K562 (cell line): ENCODE data around the gene PHTF2. TPM values are rescaled to one million over a fixed set of nuclear protein-coding genes. Genes with fewer than 3 reads are reported as not detected.
A peak's percentile ranks its signal among the peaks of the same experiment; 100 is the strongest.

ENCODE experiments used
- CBX8 ChIP-seq: fragments of 200-600 bp; sonication (generic); IDR thresholded peaks from 2 replicates; pipeline ENCODE4 v1.6.1; 2012; ENCODE audit warnings: borderline replicate concordance, mixed run types, low read depth, mild to moderate bottlenecking, moderate library complexity, mixed read lengths, low read length, control low read depth, inconsistent platforms; ENCODE audit not compliant: poor library complexity, severe bottlenecking; ENCODE audit errors: extremely low read depth
- CLOCK ChIP-seq: fragments of 250-450 bp; sonication (Bioruptor Pico); IDR thresholded peaks from 2 replicates; pipeline ENCODE4 v1.4.0; 2020; ENCODE audit warnings: mild to moderate bottlenecking, moderate library complexity, borderline replicate concordance
- CUX1 ChIP-seq: fragments of 200-800 bp; sonication (Bioruptor generic); IDR thresholded peaks from 2 replicates; pipeline ENCODE4 v1.6.1; 2016; ENCODE audit warnings: missing genetic modification characterization, missing compliant biosample characterization
- HBP1 ChIP-seq: fragments of 450-650 bp; formaldehyde crosslinking; IDR thresholded peaks from 2 replicates; pipeline ENCODE4 v1.4.0; 2022; ENCODE audit warnings: missing genetic modification characterization
- MTA3 ChIP-seq: fragments of 450-650 bp; formaldehyde crosslinking; IDR thresholded peaks from 2 replicates; pipeline ENCODE4 v1.6.1; 2017; ENCODE audit warnings: mild to moderate bottlenecking, borderline replicate concordance
- PHF21A ChIP-seq: fragments of 450-650 bp; IDR thresholded peaks from 2 replicates; pipeline ENCODE4 v1.6.1; 2017; ENCODE audit warnings: low read depth, borderline replicate concordance
- PHF8 ChIP-seq: fragments of 200-600 bp; sonication (generic); IDR thresholded peaks from 2 replicates; pipeline ENCODE4 v1.6.1; 2012; ENCODE audit warnings: mixed run types, mild to moderate bottlenecking, inconsistent platforms, low read length, moderate library complexity, borderline replicate concordance
- SMARCA4 ChIP-seq: fragments of 450-650 bp; IDR thresholded peaks from 2 replicates; pipeline ENCODE4 v1.6.1; 2016
- TCF7L2 ChIP-seq: fragments of 150-350 bp; IDR thresholded peaks from 2 replicates; pipeline ENCODE4 v1.6.1; 2016; ENCODE audit warnings: low read depth, mild to moderate bottlenecking, low read length, moderate library complexity
- ZBTB33 ChIP-seq: sonication (generic); formaldehyde crosslinking; IDR thresholded peaks from 2 replicates; pipeline ENCODE4 v1.8.1; 2023; ENCODE audit warnings: mild to moderate bottlenecking, missing genetic modification reagents
- ZFX ChIP-seq: sonication (generic); formaldehyde crosslinking; IDR thresholded peaks from 2 replicates; pipeline ENCODE4 v1.8.0; 2022; ENCODE audit warnings: mild to moderate bottlenecking, missing genetic modification reagents, moderate library complexity
- ZNF253 ChIP-seq: fragments of 250-450 bp; sonication (Bioruptor Pico); conservative IDR thresholded peaks from 2 replicates; pipeline ENCODE4 v1.6.1; 2021; ENCODE audit warnings: mild to moderate bottlenecking
- ZNF431 ChIP-seq: sonication (generic); formaldehyde crosslinking; IDR thresholded peaks from 2 replicates; pipeline ENCODE4 v1.8.0; 2022; ENCODE audit warnings: mild to moderate bottlenecking, missing genetic modification reagents
- ZNF644 ChIP-seq: fragments of 200-800 bp; sonication (Bioruptor generic); IDR thresholded peaks from 2 replicates; pipeline ENCODE4 v1.6.1; 2016; ENCODE audit warnings: low read depth, missing genetic modification characterization, missing compliant biosample characterization
- ZSCAN32 ChIP-seq: fragments of 450-650 bp; formaldehyde crosslinking; IDR thresholded peaks from 2 replicates; pipeline ENCODE4 v1.4.0; 2020; ENCODE audit warnings: mild to moderate bottlenecking, moderate library complexity
- polyA plus RNA-seq, 8 experiments: library from polyadenylated mRNA; depleted of rRNA in 4 of 8; stranded (reverse) in 5 of 8; unstranded in 3 of 8; fragments of >200 nt; fragmentation: Nextera tagmentation in 2 of 8; fragmentation: Illumina TruSeq in 1 of 8; extraction: Ambion mirVana in 2 of 8; extraction: Trizol in 1 of 8; gene quantifications; 2 replicates each; pipeline versions ENCODE4 v1.2.1 to v1.2.3, GENCODE V29; 2011 to 2014; ENCODE audit warnings: inconsistent platforms in 1 of 8, missing spikeins in 1 of 8
- total RNA-seq, 7 experiments: library from RNA; depleted of rRNA in 6 of 7; stranded (reverse); fragments of >200 nt in 6 of 7; fragmentation: Illumina TruSeq in 2 of 7; extraction: Trizol in 2 of 7; gene quantifications; 2 replicates each; pipeline versions ENCODE4 v1.2.1 to v1.2.3, GENCODE V29; 2011 to 2021; ENCODE audit warnings: low replicate concordance in 1 of 7

The PHTF2 gene
- total and polyA plus RNA-seq, 9 of the 15 experiments (the other 6 are each of a cell fraction or from before 2014, with no cell fraction given), result 17.9 to 43.6 (median 25.4) TPM

- TF ChIP-seq CUX1 (CRISPR knock-in tag) (peak; percentile 76; the same call in 1 of the 2 replicates), ZNF253 (no peak), ZSCAN32 (CRISPR knock-in tag) (no peak), CBX8 (no peak), MTA3 (peak; percentile 67; the same call in 1 of the 2 replicates), TCF7L2 (no peak), SMARCA4 (peak; percentile 79; the same call in 1 of the 2 replicates), ZBTB33 (CRISPR knock-in tag) (peak; percentile 51; the same call in 1 of the 2 replicates), CLOCK (CRISPR knock-in tag) (no peak), HBP1 (CRISPR knock-in tag) (0 out of 2 replicates have a peak, but pooled peaks have one; percentile 20), PHF8 (peak; percentile 30; the same call in 1 of the 2 replicates), ZNF431 (CRISPR knock-in tag) (no peak), ZFX (CRISPR knock-in tag) (peak; percentile 74), ZNF644 (tag) (peak; percentile 89), PHF21A (no peak)
These were observed 191.5 kb downstream of the PHTF2 start (continued) for GRCh38 chr7:77989981-77990566.
